WI38 (cell line): ENCODE measurements around the gene RIMBP2.

Experiments used
- H3K4me3 ChIP-seq: 2 replicates; pipeline ENCODE4 v1.5.1; 2011; ENCODE audit warnings: low read depth, mild to moderate bottlenecking, control low read depth, low read length
- CTCF ChIP-seq: IDR thresholded peaks from 2 replicates; pipeline ENCODE4 v1.5.1; 2012; ENCODE audit warnings: low read depth, mild to moderate bottlenecking, control low read depth, low read length

Gene RIMBP2

GRCh38 chr12:130715150-130715997 lies 725 bp downstream of the RIMBP2 start:
- H3K4me3 ChIP-seq: no peak overlapping the region
- no peak for TF ChIP-seq CTCF

- H3K4me3 ChIP-seq: no peak overlapping the region
- no peak for TF ChIP-seq CTCF
These were observed 1.4 kb downstream of the RIMBP2 start for GRCh38 chr12:130714591-130715149.

- no peak overlapping the region for H3K4me3 ChIP-seq
- TF ChIP-seq CTCF: no peak
These were observed 2.0 kb downstream of the RIMBP2 start for GRCh38 chr12:130714091-130714590.

GRCh38 chr12:130713581-130713991 lies 2.5 kb downstream of the RIMBP2 start:
- no peak overlapping the region for H3K4me3 ChIP-seq
- no peak for TF ChIP-seq CTCF

GRCh38 chr12:130712346-130713065 lies 3.6 kb downstream of the RIMBP2 start:
- TF ChIP-seq CTCF: no peak
- no peak overlapping the region for H3K4me3 ChIP-seq

- no peak for TF ChIP-seq CTCF
- H3K4me3 ChIP-seq: no peak overlapping the region
These were observed 4.3 kb downstream of the RIMBP2 start for GRCh38 chr12:130711756-130712155.

GRCh38 chr12:130710733-130711080 lies 5.4 kb downstream of the RIMBP2 start:
- H3K4me3 ChIP-seq: no peak overlapping the region
- TF ChIP-seq CTCF: no peak
